ENCODE results near the gene RPUSD3.

RPUSD3 gene

DNA sequence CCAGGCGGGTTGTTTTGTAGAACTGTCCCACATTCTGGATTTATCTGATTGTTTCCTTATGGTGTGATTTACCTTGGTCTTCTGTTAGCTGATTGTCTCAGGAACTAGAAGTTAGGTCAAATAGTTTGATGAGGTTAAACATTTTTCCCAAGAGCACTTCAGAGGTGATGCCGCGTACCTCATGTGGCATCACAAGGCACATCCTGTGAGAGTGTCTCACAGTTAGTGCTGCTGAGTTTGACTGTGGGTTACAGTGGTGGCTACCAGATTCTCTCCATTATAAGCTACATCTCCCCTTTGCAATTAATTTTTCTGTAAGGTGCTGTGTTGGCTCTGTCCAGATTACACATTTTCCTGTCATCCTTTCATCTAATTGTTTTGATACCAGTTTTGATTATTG lies 12.6 kb downstream of the RPUSD3 start:
- DNase-seq (ENCODE audit: low spot score), result no peak

DNA sequence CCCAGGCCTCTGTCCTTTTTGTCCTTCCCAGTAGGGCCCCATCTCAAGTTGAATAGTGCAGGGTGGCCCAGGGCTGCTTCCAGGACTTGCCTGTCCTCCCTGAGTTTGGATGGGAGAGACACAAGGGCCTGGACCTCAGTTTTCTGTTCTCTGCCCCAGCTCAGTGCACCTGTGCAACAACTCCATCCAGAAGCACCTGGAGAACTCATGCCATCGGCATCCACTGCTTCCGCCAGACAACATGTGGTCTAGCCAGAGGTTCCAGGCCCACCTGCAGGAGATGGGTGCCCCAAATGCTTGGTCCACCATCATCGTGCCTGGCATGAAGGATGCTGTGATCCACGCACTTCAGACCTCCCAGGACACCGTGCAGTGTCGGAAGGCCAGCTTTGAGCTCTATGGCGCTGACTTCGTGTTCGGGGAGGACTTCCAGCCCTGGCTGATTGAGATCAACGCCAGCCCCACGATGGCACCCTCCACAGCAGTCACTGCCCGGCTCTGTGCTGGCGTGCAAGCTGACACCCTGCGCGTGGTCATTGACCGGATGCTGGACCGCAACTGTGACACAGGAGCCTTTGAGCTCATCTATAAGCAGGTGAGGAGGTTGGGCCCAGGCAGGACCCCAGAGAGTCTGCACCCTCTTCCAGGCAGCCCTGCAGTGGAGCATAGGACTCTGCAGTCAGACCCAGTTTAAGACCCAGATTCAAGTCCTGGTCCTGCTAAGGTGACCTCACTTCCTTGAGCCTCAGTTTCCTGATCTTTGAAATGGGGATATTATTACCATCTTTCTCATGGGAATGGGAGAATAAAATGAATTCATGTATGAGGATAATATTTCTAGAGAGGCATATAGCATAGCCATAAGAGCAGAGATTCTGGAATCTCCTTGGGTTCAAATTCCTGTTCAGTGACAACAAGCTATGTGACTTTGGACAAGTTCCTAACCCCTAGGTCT lies 14.7 kb downstream of the RPUSD3 start:
- no peak for DNase-seq (ENCODE audit: low spot score)

DNA sequence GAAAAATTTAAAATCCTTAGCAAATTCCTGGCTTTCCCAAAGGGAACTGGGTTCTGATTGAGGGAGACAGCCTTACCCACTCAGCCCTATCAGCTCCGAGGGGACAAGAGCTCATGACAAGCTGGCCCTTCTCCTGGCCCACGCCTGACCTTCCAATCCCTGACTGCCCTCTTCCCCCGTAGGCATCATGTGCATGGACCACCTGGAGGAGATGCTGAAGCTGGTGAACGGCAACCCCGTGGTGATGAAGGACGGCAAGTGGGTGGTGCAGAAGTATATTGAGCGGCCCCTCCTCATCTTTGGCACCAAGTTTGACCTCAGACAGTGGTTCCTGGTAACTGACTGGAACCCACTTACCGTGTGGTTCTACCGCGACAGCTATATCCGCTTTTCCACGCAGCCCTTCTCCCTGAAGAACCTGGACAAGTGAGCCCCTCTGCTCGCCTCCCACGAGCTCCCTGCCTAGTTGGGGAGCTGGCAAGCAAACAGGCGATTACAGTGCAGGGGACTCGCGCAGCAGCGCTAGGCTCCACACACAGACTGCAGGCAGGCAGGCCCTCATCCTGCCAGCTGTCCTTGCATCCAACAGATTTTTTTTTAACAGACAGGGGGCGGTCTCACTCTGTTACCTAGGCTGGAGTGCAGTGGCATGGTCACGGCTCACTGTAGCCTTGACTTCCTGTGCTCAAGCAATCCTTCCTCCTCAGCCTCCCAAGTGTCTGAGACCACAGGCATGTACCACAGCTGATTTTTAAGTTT lies 16.8 kb downstream of the RPUSD3 start:
- DNase-seq (ENCODE audit: low spot score), result no peak

DNA sequence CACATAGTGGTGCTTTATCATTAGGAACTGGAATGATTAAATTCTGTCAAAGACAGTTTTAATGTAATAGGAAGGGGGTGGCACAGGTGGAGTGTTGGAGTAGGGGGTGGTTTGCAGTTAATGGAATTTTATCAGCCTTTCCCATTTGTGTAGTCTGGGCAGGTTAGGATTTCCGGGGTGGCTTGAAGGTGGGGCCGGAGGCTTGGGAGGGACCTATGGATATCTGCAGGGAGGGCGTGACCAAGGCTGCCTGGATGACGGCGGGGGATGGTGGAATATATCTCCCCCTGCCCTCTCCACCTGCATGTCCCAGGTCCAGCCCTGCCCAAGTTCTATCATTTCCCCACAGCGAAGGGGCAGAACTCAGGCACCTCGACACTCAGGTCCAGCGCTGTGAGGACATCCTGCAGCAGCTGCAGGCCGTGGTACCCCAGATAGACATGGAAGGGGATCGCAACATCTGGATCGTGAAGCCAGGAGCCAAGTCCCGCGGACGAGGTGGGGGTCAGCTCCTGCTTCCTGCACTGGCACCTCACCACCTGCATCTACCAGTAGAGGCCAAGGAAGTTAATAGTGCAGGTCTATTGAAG lies 18.3 kb downstream of the RPUSD3 start:
- no peak for DNase-seq (ENCODE audit: low spot score)

DNA sequence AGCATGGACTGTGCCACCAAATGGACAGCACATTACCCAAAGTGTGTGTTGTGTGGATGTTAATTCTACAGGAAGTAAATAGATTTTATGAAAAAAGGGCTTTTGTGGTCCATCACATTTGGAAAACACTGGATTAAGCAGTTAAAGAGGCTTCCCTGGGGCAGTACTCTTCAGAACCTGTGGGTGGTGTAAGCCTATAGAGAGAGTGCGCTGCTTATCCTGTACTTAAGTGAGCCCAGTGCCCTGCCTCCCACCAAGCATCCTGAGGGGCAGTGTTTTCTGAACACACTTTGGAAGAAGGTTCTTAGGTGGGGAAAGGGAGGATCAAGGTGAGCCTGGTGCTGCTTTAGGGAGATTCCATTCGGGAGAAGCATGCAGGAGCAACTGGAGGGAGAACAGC lies 22.9 kb downstream of the RPUSD3 start:
- peak; percentile 34 for DNase-seq (ENCODE audit: low spot score)

DNA sequence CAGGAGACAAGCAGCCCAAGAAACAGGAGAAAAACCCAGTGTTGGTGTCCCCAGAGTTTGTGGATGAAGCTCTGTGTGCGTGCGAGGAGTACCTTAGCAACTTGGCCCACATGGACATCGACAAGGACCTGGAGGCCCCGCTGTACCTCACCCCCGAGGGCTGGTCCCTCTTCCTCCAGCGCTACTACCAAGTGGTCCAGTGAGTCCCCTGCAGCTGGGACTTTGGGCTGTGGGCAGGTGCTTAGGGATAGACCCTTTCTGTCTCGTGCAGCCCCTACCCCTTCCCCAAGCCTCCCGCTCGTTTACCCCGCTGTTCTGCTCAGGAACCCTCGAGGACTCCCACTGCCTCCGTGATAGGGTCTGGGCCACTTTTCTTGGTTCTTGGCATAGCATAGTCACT lies 23.3 kb downstream of the RPUSD3 start:
- DNase-seq (ENCODE audit: low spot score), result no peak

DNA sequence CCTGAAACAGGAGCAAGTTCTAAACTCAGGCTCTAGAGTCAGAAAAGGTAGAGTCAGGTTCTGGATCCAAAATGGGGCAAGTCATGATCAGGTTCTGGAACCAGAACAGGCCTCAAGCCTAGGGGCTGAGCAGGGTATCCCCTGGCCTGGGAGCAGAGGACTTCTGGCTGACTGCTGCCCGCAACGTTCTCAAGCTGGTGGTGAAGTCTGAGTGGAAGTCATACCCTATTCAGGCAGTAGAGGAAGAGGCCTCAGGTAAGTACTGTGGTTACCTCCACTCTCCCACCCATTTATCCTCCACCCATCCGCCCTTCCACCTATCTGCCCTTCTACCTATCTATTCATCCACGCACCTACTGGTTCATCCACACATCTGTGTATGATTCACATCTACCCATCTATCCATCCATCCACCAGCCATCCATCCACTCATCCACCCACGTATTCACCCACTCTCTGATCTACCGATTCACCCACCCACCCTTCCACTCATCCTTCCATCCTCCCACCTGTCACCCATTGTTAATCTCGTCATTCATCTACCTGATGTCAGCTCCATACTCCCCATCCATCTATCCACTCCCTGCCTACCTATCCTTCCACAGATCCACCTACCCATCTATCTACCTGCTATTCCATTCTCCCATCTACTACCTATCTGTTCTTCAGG lies 25.0 kb downstream of the RPUSD3 start:
- no peak for DNase-seq (ENCODE audit: low spot score)

DNA sequence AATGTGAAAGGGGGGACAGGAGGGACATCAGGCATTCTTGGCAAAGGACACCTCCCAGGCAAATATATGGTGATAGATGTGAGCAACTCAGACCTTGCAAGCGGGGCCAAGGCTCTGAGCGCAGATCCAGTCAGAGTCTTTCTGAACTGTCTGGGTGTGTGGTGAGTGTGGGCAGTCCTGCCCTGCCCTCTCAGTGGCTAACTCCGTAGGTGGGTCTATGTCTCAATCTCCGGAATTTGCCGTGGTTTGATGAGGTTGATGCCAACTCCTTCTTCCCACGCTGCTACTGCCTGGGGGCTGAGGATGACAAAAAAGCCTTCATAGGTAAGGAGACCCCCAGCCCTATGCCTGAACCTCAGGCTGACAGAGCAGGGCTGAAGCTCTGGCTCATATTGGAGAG lies 26.4 kb downstream of the RPUSD3 start:
- no peak for DNase-seq (ENCODE audit: low spot score)

DNA sequence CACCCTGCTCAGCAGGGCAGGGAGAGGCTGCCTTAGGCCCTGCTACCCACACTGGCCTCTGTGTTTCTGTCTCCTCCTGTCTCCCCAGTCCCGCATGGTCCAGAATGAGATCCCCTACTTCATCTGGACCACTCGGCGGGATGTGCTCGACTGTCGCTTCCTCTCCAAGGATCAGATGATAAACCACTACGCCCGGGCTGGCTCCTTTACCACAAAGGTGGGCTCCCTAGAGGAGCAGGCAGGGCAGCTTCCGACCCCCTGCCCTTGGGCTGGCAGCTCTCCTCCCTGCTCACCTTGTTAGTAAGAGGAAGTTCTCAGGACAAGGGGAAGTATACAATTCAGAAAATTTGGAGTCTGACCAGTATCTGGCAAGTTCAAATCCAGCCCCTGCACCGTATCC lies 27.8 kb downstream of the RPUSD3 start:
- DNase-seq (ENCODE audit: low spot score), result no peak

DNA sequence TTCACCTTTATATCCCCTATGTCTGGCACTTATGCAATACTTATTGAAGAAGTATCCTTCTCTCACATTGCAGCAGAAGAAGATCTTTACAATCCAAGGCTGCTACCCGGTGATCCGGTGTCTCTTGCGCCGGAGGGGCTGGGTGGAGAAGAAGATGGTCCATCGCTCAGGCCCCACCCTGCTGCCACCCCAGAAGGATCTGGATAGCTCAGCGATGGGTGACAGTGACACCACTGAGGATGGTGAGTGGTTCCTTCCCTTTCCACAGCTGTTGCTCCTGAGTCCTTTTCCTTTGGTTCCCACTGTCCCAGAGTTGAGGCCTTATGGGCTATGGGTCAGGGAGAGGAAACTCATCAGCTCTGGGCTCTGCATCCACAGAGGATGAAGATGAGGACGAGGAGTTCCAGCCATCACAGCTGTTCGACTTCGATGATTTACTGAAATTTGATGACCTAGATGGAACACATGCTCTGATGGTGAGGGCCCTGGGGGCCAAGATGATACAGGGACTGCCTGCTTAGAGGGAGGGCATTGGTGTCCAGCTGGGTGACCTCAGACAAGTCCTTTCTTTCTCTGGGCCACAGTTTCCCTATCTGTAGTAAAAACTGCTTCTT lies 30.8 kb downstream of the RPUSD3 start:
- DNase-seq (ENCODE audit: low spot score), result no peak

DNA sequence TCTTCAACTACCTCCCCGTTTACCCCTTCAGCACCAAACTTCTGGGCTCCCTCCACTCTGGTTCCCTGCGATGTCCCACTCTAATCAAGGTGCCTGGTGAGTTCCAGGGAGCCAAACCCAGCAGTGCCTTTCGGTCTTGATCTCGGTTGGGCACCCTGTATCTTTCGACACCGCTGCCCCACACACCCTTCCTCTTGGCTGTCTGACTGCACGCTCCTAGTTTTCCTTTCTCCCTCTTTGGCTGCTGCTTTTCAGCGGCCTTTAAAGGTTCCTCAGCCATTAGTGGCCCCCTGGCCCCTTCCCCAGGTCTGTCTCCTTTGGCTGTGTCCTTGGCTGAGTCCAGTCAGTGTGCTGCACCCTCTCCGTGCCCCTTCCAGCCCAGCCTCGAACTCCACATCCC lies 33.0 kb downstream of the RPUSD3 start:
- DNase-seq (ENCODE audit: low spot score), result no peak

DNA sequence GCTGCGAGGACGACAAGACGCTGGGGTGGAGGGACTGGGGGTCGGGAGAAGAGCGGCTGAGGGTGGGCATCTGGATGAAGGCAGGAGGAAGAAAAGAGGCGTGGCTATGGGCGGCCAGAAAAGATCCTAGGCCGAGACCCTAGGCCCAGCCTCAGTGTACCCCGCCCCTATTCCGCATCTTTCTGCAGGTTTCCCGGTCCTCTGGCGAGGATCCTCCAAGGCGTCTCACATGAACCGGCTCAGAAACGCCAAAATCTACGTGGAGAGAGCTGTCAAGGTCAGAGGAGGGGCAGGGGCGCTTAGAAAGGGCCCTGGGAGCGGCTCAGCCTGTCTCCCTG lies 33.4 kb downstream of the RPUSD3 start:
- DNase-seq (ENCODE audit: low spot score), result no peak

DNA sequence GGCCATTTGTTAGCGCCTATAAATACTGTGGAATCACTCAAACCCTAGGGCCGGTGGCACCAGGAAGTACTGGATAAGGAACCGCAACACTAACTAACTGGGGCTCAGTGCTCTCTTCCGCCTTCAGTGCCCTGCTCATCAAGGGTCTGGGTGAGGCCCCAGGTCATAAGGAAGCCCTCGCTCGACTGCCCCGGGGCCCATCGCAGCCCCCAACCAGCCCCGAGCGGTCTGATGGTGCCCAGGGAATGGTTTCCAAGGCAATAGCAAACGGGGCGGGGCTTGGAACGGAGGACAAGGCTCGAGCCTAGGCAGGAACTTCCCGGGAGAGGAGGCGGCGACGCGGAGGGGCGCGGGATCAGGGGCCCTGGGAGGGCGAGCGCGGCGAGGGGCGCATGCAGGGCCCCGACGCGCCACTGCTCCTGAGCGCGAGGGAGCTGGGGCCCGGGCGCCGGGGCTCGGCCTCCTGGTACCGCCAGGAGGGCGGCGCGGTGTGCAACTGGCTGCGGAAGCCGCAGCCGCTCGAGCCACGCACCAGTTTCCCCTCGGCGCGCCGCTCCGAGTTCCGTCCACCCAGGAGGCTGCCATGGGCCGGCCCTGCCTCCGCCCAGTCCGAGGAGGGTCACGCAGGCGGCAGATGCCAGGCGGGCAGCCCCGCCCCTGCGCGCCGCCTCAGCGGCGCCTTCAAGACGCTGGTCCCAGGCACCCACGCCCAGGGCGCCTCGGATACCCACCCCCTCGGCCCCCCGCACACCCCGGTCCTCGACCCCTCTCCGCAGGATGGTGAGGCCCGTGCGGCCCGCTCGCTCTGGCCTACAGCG lies 34.0 kb downstream of the RPUSD3 start, which contains the start of gene TTLL3:
TTLL3 (plus strand) TSS at position 648 of the 818 bp plus-strand sequence. CDS start 400 bp downstream, outside the sequence.
- DNase-seq (ENCODE audit: low spot score), result peak; percentile 43

DNA sequence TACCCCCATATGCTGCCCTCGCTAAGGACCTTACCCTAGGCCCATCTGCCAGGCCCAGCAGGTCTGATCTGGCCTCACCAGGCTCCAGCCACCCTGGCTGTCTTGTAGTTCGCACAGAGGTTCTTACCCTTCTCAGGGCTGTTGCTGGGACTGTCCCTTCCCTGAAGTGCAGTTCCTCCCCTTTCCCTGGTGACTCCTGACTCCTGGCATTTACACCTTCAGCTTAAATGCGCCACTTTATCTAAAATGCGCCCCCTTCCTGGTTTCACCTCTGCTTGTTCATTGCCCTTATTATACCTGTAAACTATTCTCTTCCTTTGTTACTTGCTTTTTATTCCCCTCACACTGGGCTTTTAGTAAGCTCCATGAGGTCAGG lies 34.6 kb downstream of the RPUSD3 start:
- DNase-seq (ENCODE audit: low spot score), result peak; percentile 23

DNA sequence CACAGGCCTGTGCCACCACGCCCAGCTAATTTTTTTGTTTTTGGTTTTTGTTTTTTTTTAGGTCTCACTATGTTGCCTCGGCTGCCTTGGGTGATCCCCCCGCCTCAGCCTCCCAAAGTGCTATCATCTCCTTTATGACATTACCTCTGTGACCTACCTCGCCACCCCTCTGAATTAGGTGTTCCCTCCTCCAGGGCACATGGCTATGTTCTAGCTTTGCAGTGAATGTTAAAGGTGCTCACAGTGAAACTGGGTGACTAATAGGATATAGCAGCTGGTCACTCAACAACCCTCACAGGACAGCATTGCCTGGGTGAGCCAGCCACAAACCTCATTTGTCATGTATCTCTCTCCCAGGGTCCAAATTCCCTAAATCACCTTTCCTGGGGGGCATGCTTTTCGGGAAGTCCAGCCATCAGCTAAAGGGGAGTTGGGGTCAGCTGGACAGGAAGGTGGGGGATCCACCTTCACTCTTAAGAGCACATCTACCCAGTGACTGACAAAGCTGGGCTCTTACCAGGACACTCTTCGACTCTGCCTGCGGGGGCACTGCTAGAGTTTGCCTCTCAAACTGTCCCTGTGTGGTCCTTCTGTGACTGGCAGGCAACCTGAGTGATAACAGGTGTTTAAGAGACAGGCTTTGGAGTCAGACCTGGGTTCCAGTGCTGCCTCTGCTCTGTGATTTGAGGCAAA lies 35.3 kb downstream of the RPUSD3 start:
- peak; percentile 62 for DNase-seq (ENCODE audit: low spot score)

DNA sequence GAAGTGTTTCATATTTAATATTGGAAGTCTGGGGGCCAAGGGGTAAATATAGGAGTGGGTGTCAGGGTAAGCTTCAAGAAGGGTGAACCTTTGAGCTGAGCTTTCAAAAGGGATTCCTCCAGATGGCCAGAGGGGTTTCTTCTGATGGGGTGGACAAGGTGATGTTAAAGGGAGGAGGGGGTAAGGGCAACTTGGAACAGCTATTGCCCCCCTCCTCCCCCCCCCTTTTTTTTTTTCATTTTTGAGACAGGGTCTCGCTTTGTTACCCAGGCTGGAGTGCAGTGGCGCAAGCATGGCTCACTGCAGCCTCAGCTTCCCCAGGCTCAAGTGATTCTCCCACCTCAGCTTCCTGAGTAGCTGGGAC lies 35.8 kb downstream of the RPUSD3 start:
- DNase-seq (ENCODE audit: low spot score), result no peak

DNA sequence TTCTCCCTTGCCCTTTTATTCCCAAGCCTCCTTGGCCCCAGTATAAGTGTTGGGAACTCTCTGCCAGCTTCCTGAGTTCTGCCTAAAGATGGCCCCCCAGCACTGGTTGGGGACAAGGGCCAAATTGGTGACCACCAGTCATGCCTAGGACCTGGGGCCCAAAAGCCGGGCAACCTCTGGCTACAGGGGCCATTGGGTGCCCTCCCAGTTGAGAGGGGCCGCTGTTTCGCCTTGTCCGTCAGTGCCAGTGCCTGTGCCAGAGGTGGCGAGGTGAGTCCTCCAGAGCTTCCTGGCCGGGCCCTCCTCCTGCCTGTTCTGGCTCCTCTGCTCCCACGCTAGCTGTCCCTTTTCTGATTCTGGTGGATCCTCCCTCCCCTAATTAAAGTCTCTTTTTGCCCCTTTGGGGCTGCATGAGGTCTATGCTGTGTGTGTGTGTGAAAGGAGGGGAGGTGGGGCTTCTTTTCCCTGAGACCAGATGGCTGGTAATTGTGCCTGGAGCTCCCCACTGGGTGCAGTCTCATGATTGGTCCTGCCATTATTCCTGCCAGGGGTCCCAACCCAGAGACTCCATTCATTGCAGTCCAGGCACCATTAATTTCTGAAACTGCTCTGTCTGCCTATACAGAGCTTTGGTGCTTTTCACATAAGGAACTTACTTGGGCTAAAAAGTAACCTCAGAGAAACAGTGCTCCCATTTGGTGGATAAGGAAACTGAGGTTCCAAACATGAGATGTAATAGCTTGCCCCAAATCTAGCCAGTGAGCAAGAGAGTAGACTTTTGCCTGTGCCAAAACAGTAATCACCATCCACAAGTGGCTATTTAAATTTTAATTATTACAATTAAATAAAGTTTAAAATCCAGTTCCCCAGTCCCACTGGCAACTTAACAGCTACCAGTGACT lies 36.9 kb downstream of the RPUSD3 start:
- DNase-seq (ENCODE audit: low spot score), result no peak

DNA sequence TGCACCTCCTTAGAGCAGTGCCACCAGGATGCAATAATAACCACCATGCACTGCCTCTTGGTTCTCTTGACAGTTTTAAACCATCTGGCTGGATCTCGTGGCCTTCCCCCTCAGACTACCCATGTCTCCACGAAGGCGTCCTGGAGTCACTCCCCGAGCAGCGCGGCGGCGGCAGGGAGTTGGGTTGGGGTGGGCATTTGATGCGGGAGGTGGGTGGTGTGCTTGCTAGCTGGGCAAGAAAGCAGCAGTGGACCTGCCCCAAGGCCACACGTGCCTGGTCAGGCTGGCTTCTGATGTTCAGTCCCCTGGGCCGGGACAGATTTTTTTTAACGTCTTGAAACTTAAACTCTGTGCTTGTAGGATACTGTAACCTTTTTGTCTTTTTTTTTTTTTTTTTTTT lies 37.7 kb downstream of the RPUSD3 start:
- DNase-seq (ENCODE audit: low spot score), result no peak

DNA sequence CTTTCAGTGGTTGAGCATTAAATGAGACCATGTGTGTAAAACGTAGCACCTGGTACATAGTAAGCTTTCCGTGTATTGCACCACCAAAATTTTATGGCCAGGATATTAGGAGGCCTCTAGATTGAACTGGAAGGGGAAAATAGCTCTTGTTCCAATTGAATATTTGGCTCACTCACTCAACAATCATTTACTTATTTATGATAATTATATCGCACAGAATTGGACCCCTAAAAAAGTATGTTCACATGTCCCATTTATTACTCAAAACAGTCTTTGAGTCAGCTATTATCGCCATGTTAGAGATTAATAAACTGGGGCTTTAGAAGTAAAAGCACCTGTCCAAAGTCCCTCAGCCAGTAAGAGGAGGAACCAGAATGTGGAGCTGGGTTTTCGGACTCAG lies 38.8 kb downstream of the RPUSD3 start:
- DNase-seq (ENCODE audit: low spot score), result no peak

Data from SW480 (cell line).